Lower leg skin (tissue), 3 donors: ENCODE measurements around the gene CRYGB.

Experiments
- CTCF ChIP-seq, 3 donors: fragments of 450-650 bp; IDR thresholded peaks; one replicate each; pipeline ENCODE4 v1.5.1; 2016; ENCODE audit warnings: antibody characterized with exemption in 3 of 3, mild to moderate bottlenecking in 3 of 3, moderate library complexity in 2 of 3
- POLR2A ChIP-seq, 2 donors: fragments of 450-650 bp; IDR thresholded peaks; one replicate each; pipeline ENCODE4 v1.6.1; 2016 to 2017; ENCODE audit warnings: antibody characterized with exemption in 2 of 2, mild to moderate bottlenecking in 1 of 2, moderate library complexity in 1 of 2

GRCh38 chr2:208128136-208128535, 17.8 kb downstream of the CRYGB start:
- TF ChIP-seq POLR2A (IDR thresholded peaks at IDR 0.05) = no peak
- no peak for TF ChIP-seq CTCF (IDR thresholded peaks at IDR 0.05)
